ENCODE data around the gene CCDC183.
"Not testable (repeated sequence)": the region's sequence is repeated elsewhere in the genome, so short reads cannot be mapped to it uniquely, and the experiment has no call there.

The CCDC183 gene

DNA sequence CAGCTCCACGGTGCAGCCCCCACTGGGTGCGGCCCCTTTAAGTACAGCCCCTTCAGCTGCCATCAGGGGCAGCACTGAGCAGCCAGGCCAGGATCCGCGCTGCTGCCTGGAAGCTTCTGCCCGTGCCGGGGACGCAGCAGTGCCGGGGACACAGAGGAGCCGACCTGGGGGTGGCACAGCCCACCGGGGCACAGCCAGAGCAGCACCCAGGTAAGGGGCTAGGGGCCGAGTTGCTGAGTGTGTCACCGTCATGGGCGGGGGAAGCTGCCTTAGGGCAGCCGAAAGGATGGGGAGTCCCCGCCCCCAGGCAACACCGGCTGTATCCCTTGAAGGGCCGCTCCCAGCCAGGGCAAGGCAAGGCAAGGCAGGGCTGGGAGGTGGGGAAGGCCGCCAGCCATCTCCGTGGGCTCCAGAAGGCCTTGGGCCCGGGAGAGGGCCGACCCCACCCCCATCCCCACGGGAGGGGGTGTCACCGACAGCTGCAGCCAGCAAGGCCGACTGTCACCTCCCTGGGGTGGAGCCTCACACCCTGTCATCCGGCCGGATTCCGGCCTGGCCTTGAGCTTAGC, 46.3 kb downstream of the CCDC183 start, which contains the start of gene AJM1:
Gene AJM1, plus strand, starts transcription at position 99 of the 569 bp plus-strand sequence. CDS start 1,937 bp downstream, outside the sequence.
- TF ChIP-seq CTCF (IDR thresholded peaks at IDR 0.05; ENCODE audit: low read depth, low read length), result peak; percentile 90
- peak within 1 kb of the TSS; percentile 47 to 58 for H3K4me3 ChIP-seq (replicated peaks in 1 of 2; ENCODE audit: low read depth in 2 of 2, low read length in 2 of 2)

DNA sequence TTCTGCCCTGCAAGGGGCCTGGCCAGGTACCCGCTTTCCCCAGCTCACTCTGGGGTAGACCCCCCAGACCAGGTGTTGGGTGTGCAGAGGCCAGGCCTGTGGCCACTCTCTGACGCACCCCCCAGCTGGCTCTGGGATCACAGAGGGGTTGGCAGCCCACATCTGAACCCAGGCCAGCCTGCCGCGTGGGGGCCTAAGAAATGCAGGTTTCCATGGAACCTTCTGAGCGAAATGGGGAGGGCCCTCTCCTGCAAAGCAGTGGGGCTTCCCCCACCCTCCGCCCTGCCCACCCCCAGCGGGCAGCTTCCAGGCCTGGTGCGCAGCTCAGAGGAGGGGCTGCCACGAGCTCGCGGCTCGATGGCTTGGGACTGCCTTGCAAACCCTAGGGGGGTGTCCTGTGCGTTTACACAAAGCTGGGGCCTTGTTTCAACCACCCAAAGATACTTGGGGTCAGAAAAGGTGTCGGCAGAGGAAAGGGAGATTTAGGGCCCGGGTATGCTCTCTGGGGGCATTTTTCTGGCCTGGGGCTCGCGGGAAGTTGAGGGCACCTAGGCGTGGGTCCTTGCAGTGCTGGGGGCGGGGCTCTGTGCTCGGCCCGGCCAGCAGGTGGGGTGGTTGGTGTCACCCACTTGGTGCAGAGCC, 47.1 kb downstream of the CCDC183 start:
- H3K4me3 ChIP-seq (replicated peaks in 1 of 2; ENCODE audit: low read depth in 2 of 2, low read length in 2 of 2); DNase-seq (ENCODE audit: low read depth in 2 of 2): not testable (repeated sequence)

More for the DNA sequence above, 46.3 kb downstream of the CCDC183 start, which contains the start of gene AJM1:
- DNase-seq (ENCODE audit: low read depth in 2 of 2), result peak; percentile 79

- not testable (repeated sequence) for H3K4me3 ChIP-seq (replicated peaks in 1 of 2; ENCODE audit: low read depth in 2 of 2, low read length in 2 of 2)
Measured at GRCh38 chr9:136843801-136844740, 47.9 kb downstream of the CCDC183 start.

GRCh38 chr9:136844761-136845464, 48.8 kb downstream of the CCDC183 start:
- H3K4me3 ChIP-seq (replicated peaks in 1 of 2; ENCODE audit: low read depth in 2 of 2, low read length in 2 of 2), result no peak overlapping the region
- no peak for TF ChIP-seq CTCF (IDR thresholded peaks at IDR 0.05; ENCODE audit: low read depth, low read length)
- DNase-seq (ENCODE audit: low read depth in 2 of 2), result no peak

More at GRCh38 chr9:136843801-136844740, 47.9 kb downstream of the CCDC183 start:
- DNase-seq (ENCODE audit: low read depth in 2 of 2), result peak; percentile 13 to 19
- TF ChIP-seq CTCF (IDR thresholded peaks at IDR 0.05; ENCODE audit: low read depth, low read length), result peak; percentile 39

DNA sequence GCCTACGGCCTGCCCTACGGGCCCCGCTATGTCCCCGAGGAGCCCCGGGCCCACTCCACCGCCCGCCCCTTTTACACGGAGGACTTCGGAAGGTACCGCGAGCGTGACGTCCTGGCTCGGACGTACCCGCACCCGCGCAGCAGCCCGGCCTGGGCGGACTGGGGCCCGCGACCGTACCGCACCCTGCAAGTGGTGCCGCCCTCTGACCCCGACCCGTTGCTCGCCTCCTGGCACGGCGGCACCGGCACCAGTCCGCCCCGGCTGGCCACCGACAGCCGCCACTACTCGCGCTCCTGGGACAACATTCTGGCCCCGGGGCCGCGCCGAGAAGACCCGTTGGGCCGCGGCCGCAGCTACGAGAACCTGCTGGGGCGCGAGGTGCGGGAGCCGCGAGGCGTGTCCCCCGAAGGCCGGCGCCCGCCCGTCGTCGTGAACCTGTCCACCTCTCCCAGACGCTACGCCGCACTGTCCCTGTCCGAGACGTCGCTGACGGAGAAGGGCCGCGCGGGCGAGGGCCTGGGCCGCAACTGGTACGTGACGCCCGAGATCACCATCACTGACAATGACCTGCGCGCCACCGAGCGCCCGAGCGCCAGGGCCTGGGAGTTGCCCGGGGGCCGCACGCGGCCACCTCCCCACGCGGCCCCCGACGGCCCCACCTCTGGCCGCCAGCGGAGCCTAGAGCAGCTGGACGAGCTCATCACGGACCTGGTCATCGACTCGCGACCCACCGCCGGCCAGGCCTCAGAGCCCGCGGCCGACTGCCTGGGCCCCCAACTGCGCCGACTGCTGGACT, 49.5 kb downstream of the CCDC183 start:
- TF ChIP-seq CTCF (IDR thresholded peaks at IDR 0.05; ENCODE audit: low read depth, low read length), result no peak
- H3K4me3 ChIP-seq (replicated peaks in 1 of 2; ENCODE audit: low read depth in 2 of 2, low read length in 2 of 2), result no peak overlapping the region
- no peak for DNase-seq (ENCODE audit: low read depth in 2 of 2)

DNA sequence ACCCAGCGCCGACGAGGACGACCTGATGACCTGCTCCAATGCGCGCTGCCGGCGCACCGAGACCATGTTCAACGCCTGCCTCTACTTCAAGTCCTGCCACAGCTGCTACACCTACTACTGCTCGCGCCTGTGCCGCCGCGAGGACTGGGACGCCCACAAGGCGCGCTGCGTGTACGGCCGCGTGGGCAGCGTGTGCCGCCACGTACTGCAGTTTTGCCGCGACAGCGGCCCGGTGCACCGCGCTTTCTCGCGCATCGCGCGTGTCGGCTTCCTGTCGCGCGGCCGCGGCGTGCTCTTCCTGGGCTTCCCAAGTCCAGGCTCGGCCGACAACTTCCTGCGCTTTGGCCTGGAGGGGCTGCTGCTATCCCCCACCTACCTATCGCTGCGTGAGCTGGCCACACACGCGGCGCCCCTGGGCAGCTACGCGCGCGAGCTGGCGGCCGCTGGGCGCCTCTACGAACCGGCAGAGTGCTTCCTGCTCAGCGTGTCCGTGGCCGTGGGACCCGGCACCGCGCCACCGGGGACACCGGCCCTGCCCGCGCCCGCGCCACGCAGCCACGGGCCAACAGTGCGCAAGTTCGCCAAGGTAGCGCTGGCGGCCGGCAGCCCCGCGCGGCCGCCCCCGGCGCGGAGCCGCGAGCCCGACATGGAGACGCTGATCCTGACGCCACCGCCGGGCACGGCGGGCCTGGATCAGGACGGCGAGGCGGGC, 50.4 kb downstream of the CCDC183 start:
- no peak overlapping the region for H3K4me3 ChIP-seq (replicated peaks in 1 of 2; ENCODE audit: low read depth in 2 of 2, low read length in 2 of 2)
- DNase-seq (ENCODE audit: low read depth in 2 of 2), result no peak
- no peak for TF ChIP-seq CTCF (IDR thresholded peaks at IDR 0.05; ENCODE audit: low read depth, low read length)
